Heart left ventricle (tissue), 16 donors: ENCODE data around the gene CLTB. TPM values are rescaled to one million over a fixed set of nuclear protein-coding genes. Genes with fewer than 3 reads are reported as not detected.

ENCODE experiments used
- ATAC-seq, 4 donors: fragments of 200-7000 bp; cut with Tn5 transposase; one replicate each; pipeline ENCODE4 v1.9.1; 2020 to 2022; ENCODE audit warnings: moderate library complexity in 4 of 4, mild to moderate bottlenecking in 3 of 4, moderate number of reproducible peaks in 1 of 4
- DNase-seq, 5 donors: peaks; one replicate each; pipeline ENCODE4 v3.0.0-alpha.2; 2020
- H3K27ac ChIP-seq, 12 donors: fragments of 200-600 bp; sonication (generic) in 4 of 12; one replicate each; pipeline versions ENCODE4 v1.5.0 to v1.8.0; 2016 to 2022; ENCODE audit warnings: mild to moderate bottlenecking in 2 of 12
- H3K27me3 ChIP-seq, 9 donors: fragments of 200-600 bp; sonication (generic) in 2 of 9; one replicate each; pipeline versions ENCODE4 v1.5.1 to v1.8.0; 2016 to 2022; ENCODE audit warnings: mild to moderate bottlenecking in 3 of 9
- H3K36me3 ChIP-seq, 9 donors: fragments of 200-600 bp; sonication (generic) in 2 of 9; one replicate each; pipeline versions ENCODE4 v1.5.0 to v1.8.0; 2018 to 2022; ENCODE audit warnings: mild to moderate bottlenecking in 2 of 9
- H3K4me1 ChIP-seq, 12 donors: fragments of 200-600 bp; sonication (generic) in 4 of 12; one replicate each; pipeline versions ENCODE4 v1.5.0 to v1.8.0; 2016 to 2022; ENCODE audit warnings: mild to moderate bottlenecking in 3 of 12
- H3K4me3 ChIP-seq, 12 donors: fragments of 200-600 bp; sonication (generic) in 4 of 12; one replicate each; pipeline versions ENCODE4 v1.5.0 to v1.8.0; 2017 to 2022; ENCODE audit warnings: mild to moderate bottlenecking in 9 of 12, moderate library complexity in 4 of 12
- H3K9me3 ChIP-seq, 12 donors: fragments of 200-600 bp; sonication (generic) in 4 of 12; one replicate each; pipeline versions ENCODE4 v1.5.0 to v1.8.0; 2016 to 2022; ENCODE audit warnings: mild to moderate bottlenecking in 1 of 12
- CTCF ChIP-seq, 12 donors: fragments of 200-600 bp; sonication (generic) in 4 of 12; IDR thresholded peaks; one replicate each; pipeline versions ENCODE4 v1.5.0 to v1.8.0; 2018 to 2022; ENCODE audit warnings: antibody characterized with exemption in 12 of 12, mild to moderate bottlenecking in 5 of 12
- POLR2A ChIP-seq, 2 donors: fragments of 450-650 bp; IDR thresholded peaks; one replicate each; pipeline ENCODE4 v1.6.1; 2017; ENCODE audit warnings: antibody characterized with exemption in 2 of 2, mild to moderate bottlenecking in 2 of 2, moderate library complexity in 2 of 2
- WGBS, 4 donors: extraction: QIAGEN DNeasy Blood & Tissue Kit in 2 of 4; methylation state at CpG; one replicate each; pipeline versions ENCODE4 v1.1.5 to v1.1.7; 2013 to 2018; 5-methylcytosine and 5-hydroxymethylcytosine counted together
- intact Hi-C, 10 donors: fragments of 100-400 bp; cut with DNase I; formaldehyde crosslinking; loops; one replicate each; pipeline versions ENCODE4 v1.11.1 to v1.14.2; 2022
- long read RNA-seq, 3 donors: library from polyadenylated mRNA; unstranded; transcript quantifications; one replicate each; pipeline ENCODE4 v2.0.0, GENCODE V29; 2020 to 2021
- polyA plus RNA-seq, 2 donors: library from polyadenylated mRNA; stranded (reverse); fragments of 200-250 nt; gene quantifications; one replicate each; pipeline ENCODE4 v1.2.3, GENCODE V29; 2013
- total RNA-seq, 9 donors: library from RNA; depleted of rRNA in 2 of 9; stranded (reverse); fragments of >200 nt in 2 of 9; fragmentation: NEBNext Ultra II Directional in 3 of 9; extraction: Animal tissue kit (Norgen Biotek cat#: 25700) in 3 of 9; gene quantifications; one replicate each; pipeline versions ENCODE4 v1.1.0 to v1.2.4, GENCODE V29; 2016 to 2023
- donor health status: ischemic (EF 13 %, LVEDD 7.1; RV severe dilation, severe dysfunction).
- donor health status: healthy with polysubstance abuse.
- donor health status: DM: no; HTN: yes; CAD: no.
- donor health status: DM: no; HTN: no; CAD: no.
- donor health status: ischemic (EF 25% LVEDD 6.9; RV normal size, moderate dysfunction).
- donor health status: ischemic (EF 25% LVEDD 5.7; RV mildly dilated, moderate dysfunction).
- donor health status: healthy.
- donor health status: DM: yes; HTN: yes; CAD: no.
- donor health status: ischemic (EF 35%, LVEDD 5.7; RV mildly dilated, moderate dysfunction).
- donor health status: nonischemic (EF 11% LVEDD 7.7; RV severe dilation, severe dysfunction).
- donor health status: DM: yes; HTN: yes; CAD: no.
- donor health status: PGD.
- donor health status: ischemic (EF 29% LVEDD 5.4; RV normal size, mild dysfunction).
- donor health status: nonischemic (EF 23%, LVEDD 6.1; RV moderate dilation, normal function).

The CLTB gene
- total RNA-seq (100 to 1,000 TPM; 185 to 401 (median 231) TPM), polyA plus RNA-seq (100 to 1,000 TPM; 461 to 464 TPM)
- long read RNA-seq, donor 1, transcript CLTB-202 (5 exons, 1,161 nt) = major isoform, 305 of 344 reads
- long read RNA-seq, donor 1, partial matches to known transcripts = 20 of 344 reads
- long read RNA-seq, donor 1, other reads (novel, unspliced or antisense) = 18 of 344 reads
- long read RNA-seq, donor 2, transcript CLTB-202 (5 exons, 1,161 nt) = major isoform, 125 of 170 reads
- long read RNA-seq, donor 2, partial matches to known transcripts = 33 of 170 reads
- long read RNA-seq, donor 2, other reads (novel, unspliced or antisense) = 6 of 170 reads
- long read RNA-seq, donor 3, transcript CLTB-202 (5 exons, 1,161 nt) = major isoform, 369 of 393 reads
- long read RNA-seq, donor 3, partial matches to known transcripts = 12 of 393 reads
- long read RNA-seq, donor 3, other reads (novel, unspliced or antisense) = 9 of 393 reads

DNA sequence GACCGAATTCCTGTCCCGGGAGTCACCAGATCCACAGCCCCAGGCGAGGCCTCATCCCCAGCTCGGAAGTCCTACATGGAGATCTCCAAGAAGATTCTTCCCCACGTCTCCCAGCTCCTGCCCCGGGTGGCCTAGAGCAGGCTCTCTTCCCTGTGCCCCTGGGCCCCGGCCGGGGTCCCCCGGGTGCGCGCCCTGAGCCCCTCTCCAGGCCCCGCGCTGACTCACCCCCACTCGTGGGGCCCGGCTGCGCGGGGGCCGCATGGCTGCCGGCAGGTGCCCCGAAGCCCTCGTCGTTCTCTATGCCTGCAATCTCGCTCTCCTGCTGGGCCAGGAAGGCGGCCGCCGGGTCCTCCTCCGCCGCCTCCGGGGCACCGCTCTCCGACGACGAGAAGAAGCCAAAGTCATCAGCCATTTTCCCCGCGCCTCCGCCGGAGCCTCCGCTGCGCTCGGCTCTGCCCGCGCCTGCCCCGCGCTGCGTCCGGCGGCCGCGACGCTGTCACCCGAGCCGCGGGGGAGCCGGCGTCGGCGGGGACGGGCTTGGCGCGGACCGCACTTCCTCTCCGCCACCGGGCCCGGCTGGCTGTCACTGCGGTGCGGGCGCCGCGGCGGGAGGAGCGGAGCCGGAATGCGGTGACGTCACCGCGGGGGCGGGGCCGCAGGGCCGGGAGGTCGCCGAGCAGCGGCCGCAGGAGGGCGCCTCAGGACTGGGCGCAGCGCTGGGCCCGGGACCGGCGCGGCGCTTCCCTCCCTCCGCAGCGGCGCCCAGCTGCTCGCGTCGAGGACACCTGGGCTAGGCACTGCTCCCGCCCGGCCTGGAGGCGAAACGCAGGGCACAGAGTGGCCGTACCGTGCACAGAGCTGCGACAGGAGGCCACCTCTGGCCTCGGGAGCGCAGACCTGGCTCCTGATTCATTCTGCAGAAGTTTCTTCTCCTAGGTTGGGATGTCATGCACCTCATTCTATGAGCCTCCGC, at the start of gene CLTB:
TSS of gene CLTB (minus strand) at position 588 of the 973 bp plus-strand sequence. CDS start at position 412, 176 bp downstream.
- Histone ChIP-seq H3K4me3 (peak within 1 kb of the TSS; percentile 47 to 100 (median 84)), H3K4me1 (peaks cover 8 to 52% (median 42%) of the 10 kb centered on the region in 12 donors), H3K36me3 (peaks cover 0 to 1% (median 0%) of the 10 kb centered on the region in 9 donors), H3K27me3 (no peaks in the 10 kb centered on the region), H3K27ac (peak within 1 kb of the TSS; percentile 83 to 99 (median 96)), H3K9me3 (no peaks in the 10 kb centered on the region)
- TF ChIP-seq POLR2A (IDR thresholded peaks at IDR 0.05) (peak; percentile 85 to 93), CTCF (IDR thresholded peaks at IDR 0.05) (peak; percentile 43 to 92 (median 83))
- DNase-seq (peak; percentile 92 to 97 (median 94)), ATAC-seq (peak; percentile 90 to 94 (median 93))
- intact Hi-C loops = loop anchor here in 8 of 10 donors (2.0 to 10.0 kb wide), 11 partner anchors 31 to 239 kb away; partner anchors contain the start of genes RNF44 (in 3 of the 8), CDHR2 (in 2 of the 8), KIAA1191 (in 2 of the 8) and ARL10 (in 1 of the 8)
- WGBS, 4 donors = 1 to 4% (median 2%) methylated on average over 10 to 107 of the region's 107 CpGs

DNA sequence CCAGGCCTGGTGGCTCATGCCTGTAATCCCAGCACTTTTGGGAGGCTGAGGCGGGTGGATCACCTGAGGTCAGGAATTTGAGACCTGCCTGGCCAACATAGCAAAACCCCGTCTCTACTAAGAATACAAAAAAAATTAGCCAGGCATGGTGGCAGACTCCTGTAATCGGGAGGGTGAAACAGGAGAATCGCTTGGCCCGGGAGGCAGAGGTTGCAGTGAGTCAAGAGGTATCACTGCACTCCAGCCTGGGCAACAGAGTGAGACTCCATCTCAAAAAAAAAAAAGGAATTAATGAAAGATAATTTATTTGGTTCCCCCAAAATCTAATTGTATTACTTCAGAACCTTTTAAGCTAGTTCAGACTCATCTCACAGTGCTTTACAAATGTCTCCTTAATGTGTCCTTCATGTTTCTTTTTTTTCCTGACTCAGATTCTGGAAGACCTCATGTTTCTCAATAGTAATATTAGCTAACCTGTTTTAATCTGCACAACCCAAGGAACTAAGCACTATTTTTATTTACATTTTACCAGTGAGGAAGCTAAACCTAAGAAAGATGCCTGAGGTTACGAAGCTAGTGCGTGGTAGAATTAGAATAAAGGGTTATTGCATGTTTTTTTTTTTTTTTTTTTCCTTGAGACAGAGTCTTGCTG, 46.9 kb upstream of the CLTB start:
- Histone ChIP-seq H3K36me3 (peaks cover 0 to 13% (median 6%) of the 10 kb centered on the region in 9 donors), H3K27ac (no peak overlapping the region), H3K4me1 (peaks cover 2 to 32% (median 19%) of the 10 kb centered on the region in 12 donors), H3K9me3 (no peaks in the 10 kb centered on the region), H3K27me3 (no peaks in the 10 kb centered on the region), H3K4me3 (no peak overlapping the region)
- WGBS, 4 donors = 88 to 92% (median 90%) methylated on average over 7 of the region's 7 CpGs
- DNase-seq (no peak), ATAC-seq (no peak)
- no peak for TF ChIP-seq POLR2A (IDR thresholded peaks at IDR 0.05)
- no peak for TF ChIP-seq CTCF (IDR thresholded peaks at IDR 0.05)
- intact Hi-C loops = no loop called here

- Histone ChIP-seq H3K4me3 (no peak overlapping the region), H3K36me3 (peaks cover 0 to 15% (median 6%) of the 10 kb centered on the region in 9 donors), H3K27ac (no peak overlapping the region), H3K9me3 (no peaks in the 10 kb centered on the region), H3K27me3 (no peaks in the 10 kb centered on the region), H3K4me1 (peaks cover under 1 to 27% (median 16%) of the 10 kb centered on the region in 12 donors)
- TF ChIP-seq POLR2A (IDR thresholded peaks at IDR 0.05) (no peak), CTCF (IDR thresholded peaks at IDR 0.05) (no peak)
- ATAC-seq = no peak
- DNase-seq = no peak
- 96 to 97% (median 97%) methylated on average over 2 of the region's 2 CpGs for WGBS, 4 donors
- intact Hi-C loops = no loop called here
Measured at GRCh38 chr5:176461349-176461748, 45.0 kb upstream of the CLTB start.
